ENCODE results near the gene GSS. TPM values are rescaled to one million over a fixed set of nuclear protein-coding genes. Genes with fewer than 3 reads are reported as not detected.

The GSS gene
- total and polyA plus RNA-seq, 2 of the 8 experiments (the other 6 are each of a cell fraction or from before 2014, with no cell fraction given), result 34.6 to 43.2 TPM

- Histone ChIP-seq H3K56ac (replicated peaks; ENCODE audit: insufficient read length, low read depth, low read length) (no peak overlapping the region), H2BK12ac (ENCODE audit: low read depth, low read length) (no peak overlapping the region), H4K20me1 (replicated peaks in 1 of 2; ENCODE audit: control insufficient read depth in 1 of 2, insufficient read depth in 2 of 2, low read length in 2 of 2) (peaks cover 0 to 3% of the 10 kb centered on the region in 2 experiments), H3K79me2 (ENCODE audit: control insufficient read depth in 1 of 2, insufficient read depth in 2 of 2, low read length in 2 of 2) (no peaks in the 10 kb centered on the region), H2BK15ac (ENCODE audit: low read length) (no peak overlapping the region), H3K9ac (replicated peaks in 1 of 4; ENCODE audit: extremely low read depth in 1 of 4, low read depth in 3 of 4, low read length in 3 of 4) (no peak overlapping the region), H4K5ac (ENCODE audit: insufficient read length, low read depth, low read length) (no peak overlapping the region), H3K4me3 (ENCODE audit: extremely low read depth in 1 of 4, insufficient read depth in 2 of 4, low read depth in 3 of 4, low read length in 4 of 4) (no peak overlapping the region), H2BK20ac (ENCODE audit: low read length) (no peak overlapping the region), H2AK5ac (ENCODE audit: low read depth, low read length) (no peak overlapping the region), H3K9me3 (ENCODE audit: insufficient read depth in 2 of 2, low read depth in 1 of 2, low read length in 1 of 2) (no peaks in the 10 kb centered on the region), H3K14ac (ENCODE audit: insufficient read length) (no peak overlapping the region), H3K79me1 (ENCODE audit: low read depth, low read length) (no peaks in the 10 kb centered on the region), H2AFZ (ENCODE audit: low read length) (no peak overlapping the region), H4K91ac (replicated peaks; ENCODE audit: insufficient read length, low read length) (no peak overlapping the region), H3K27me3 (replicated peaks in 1 of 4; ENCODE audit: control insufficient read depth in 3 of 4, extremely low read depth in 1 of 4, insufficient read depth in 3 of 4, low read length in 3 of 4) (peaks cover 0 to 8% (median 7%) of the 10 kb centered on the region in 4 experiments; a peak in 5 of 7 replicates), H3K4me1 (replicated peaks in 1 of 4; ENCODE audit: control insufficient read depth in 3 of 4, insufficient read depth in 4 of 4, low read length in 3 of 4) (peaks cover 0 to 2% (median 0%) of the 10 kb centered on the region in 4 experiments; a peak in 2 of 7 replicates), H2BK120ac (replicated peaks; ENCODE audit: low read depth, low read length) (no peak overlapping the region), H3K23me2 (ENCODE audit: low read depth, low read length) (peaks cover 2% of the 10 kb centered on the region; the same call in 1 of the 2 replicates), H4K8ac (ENCODE audit: extremely low read depth, insufficient read depth, low read length) (no peak overlapping the region), H3K27ac (ENCODE audit: low read depth, low read length) (no peak overlapping the region), H3K4ac (replicated peaks; ENCODE audit: insufficient read length, low read depth, low read length) (no peak overlapping the region), H3K18ac (ENCODE audit: extremely low read depth, low read length) (no peak overlapping the region), H3K23ac (ENCODE audit: insufficient read length) (no peak overlapping the region), H3K36me3 (ENCODE audit: control insufficient read depth in 2 of 4, insufficient read depth in 4 of 4, low read length in 3 of 4) (no peaks in the 10 kb centered on the region; a peak in 3 of 8 replicates), H3K4me2 (ENCODE audit: insufficient read depth in 1 of 2, low read depth in 2 of 2, low read length in 2 of 2) (no peak overlapping the region), H2BK5ac (ENCODE audit: low read depth, low read length) (no peak overlapping the region)
- DNase-seq (ENCODE audit: low read depth in 1 of 2, low spot score in 2 of 2), result no peak
- 68% methylated on average over 2 of the region's 2 CpGs; no CpG with 5 or more reads in 1 of the 2 experiments for WGBS, 2 experiments (ENCODE audit: extremely low coverage in 1 of 2, insufficient coverage in 1 of 2, insufficient read length in 1 of 2, insufficient replicate concordance in 2 of 2, low coverage in 1 of 2, low lambda C conversion rate in 2 of 2, missing lambda C conversion rate in 1 of 2)
- TF ChIP-seq PHF8 (conservative IDR thresholded peaks at IDR 0.05; ENCODE audit: low read depth, low read length) (no peak), RNF2 (IDR thresholded peaks at IDR 0.05; ENCODE audit: borderline replicate concordance, low read depth, low read length, missing control alignments, poor library complexity, severe bottlenecking) (no peak), CTCF (IDR thresholded peaks at IDR 0.05; ENCODE audit: control extremely low read depth in 1 of 3, insufficient read depth in 1 of 3, low read depth in 1 of 3, low read length in 3 of 3) (no peak), BRCA1 (IDR thresholded peaks at IDR 0.05; ENCODE audit: low read depth, low read length) (no peak), SP1 (IDR thresholded peaks at IDR 0.05; ENCODE audit: low read depth, low read length) (no peak), SP2 (IDR thresholded peaks at IDR 0.05; ENCODE audit: low read length) (no peak), TBP (IDR thresholded peaks at IDR 0.05; ENCODE audit: low read depth, low read length) (no peak), EZH2 (IDR thresholded peaks at IDR 0.05; ENCODE audit: low read depth, low read length, severe bottlenecking) (no peak)
- POLR2A ChIA-PET (ENCODE audit: partially characterized antibody), result interaction anchor here (1.6 kb wide), 1 partner anchor 76 kb away, joined by 4 read pairs; no protein-coding TSS in a partner anchor
- CTCF ChIA-PET (ENCODE audit: partially characterized antibody), result interaction anchor here (0.7 kb wide), 1 partner anchor 544 kb away, joined by 3 read pairs; no protein-coding TSS in a partner anchor
- FAIRE-seq, result no peak
Measured at GRCh38 chr20:34881689-34882088, 73.9 kb downstream of the GSS start.

All from H1 (cell line).